Osteoblast (primary cell): ENCODE data around the gene GPR15. TPM values are rescaled to one million over a fixed set of nuclear protein-coding genes. Genes with fewer than 3 reads are reported as not detected.

ENCODE experiments used
- DNase-seq: peaks from one replicate; pipeline ENCODE4 v3.0.0; 2011; ENCODE audit warnings: low spot score, mixed read lengths; ENCODE audit not compliant: insufficient read length; ENCODE audit errors: missing footprints
- H2AFZ ChIP-seq: 2 replicates; pipeline ENCODE4 v1.6.0; 2011; ENCODE audit warnings: mild to moderate bottlenecking, low read length
- H3K27ac ChIP-seq: 2 replicates; pipeline ENCODE4 v1.5.1; 2011; ENCODE audit warnings: mild to moderate bottlenecking, low read depth, low read length, moderate library complexity
- H3K27me3 ChIP-seq: 2 replicates; pipeline ENCODE4 v1.6.0; 2012; ENCODE audit warnings: mild to moderate bottlenecking, control low read depth, inconsistent platforms, low read length, moderate library complexity; ENCODE audit not compliant: insufficient read depth
- H3K36me3 ChIP-seq: 2 replicates; pipeline ENCODE4 v1.5.1; 2011; ENCODE audit warnings: mild to moderate bottlenecking, low read length, control low read depth, moderate library complexity; ENCODE audit not compliant: insufficient read depth
- H3K4me1 ChIP-seq: 2 replicates; pipeline ENCODE4 v1.5.1; 2011; ENCODE audit warnings: mild to moderate bottlenecking, low read length, control low read depth, moderate library complexity; ENCODE audit not compliant: insufficient read depth
- H3K4me2 ChIP-seq: 2 replicates; pipeline ENCODE4 v1.6.0; 2011; ENCODE audit warnings: mild to moderate bottlenecking, low read length; ENCODE audit not compliant: insufficient read depth
- H3K4me3 ChIP-seq: fragments of 200-600 bp; sonication (generic); 3 replicates; pipeline ENCODE4 v1.5.1; 2012; ENCODE audit warnings: mild to moderate bottlenecking, low read length, inconsistent platforms; ENCODE audit not compliant: insufficient read depth
- H3K79me2 ChIP-seq: 2 replicates; pipeline ENCODE4 v1.6.0; 2012; ENCODE audit warnings: mild to moderate bottlenecking, low read length, control low read depth, inconsistent platforms; ENCODE audit not compliant: insufficient read depth
- H3K9me3 ChIP-seq: 2 replicates; pipeline ENCODE4 v1.5.1; 2011; ENCODE audit warnings: low read depth, low read length, control low read depth
- H4K20me1 ChIP-seq: 2 replicates; pipeline ENCODE4 v1.6.0; 2012; ENCODE audit warnings: mild to moderate bottlenecking, low read length, control low read depth; ENCODE audit not compliant: insufficient read depth
- total RNA-seq: library from RNA; depleted of rRNA; stranded (reverse); fragments of >200 nt; gene quantifications from 2 replicates; pipeline ENCODE4 v1.2.3, GENCODE V29; 2012
- TF ChIP-seq, protein P1 (sequence below): IDR thresholded peaks from 2 replicates; pipeline ENCODE4 v1.5.1; 2011; ENCODE audit warnings: mild to moderate bottlenecking, low read depth, low read length, moderate library complexity; ENCODE audit errors: extremely low read depth

The GPR15 gene
- total RNA-seq, 1 donor, result not detected

DNA sequence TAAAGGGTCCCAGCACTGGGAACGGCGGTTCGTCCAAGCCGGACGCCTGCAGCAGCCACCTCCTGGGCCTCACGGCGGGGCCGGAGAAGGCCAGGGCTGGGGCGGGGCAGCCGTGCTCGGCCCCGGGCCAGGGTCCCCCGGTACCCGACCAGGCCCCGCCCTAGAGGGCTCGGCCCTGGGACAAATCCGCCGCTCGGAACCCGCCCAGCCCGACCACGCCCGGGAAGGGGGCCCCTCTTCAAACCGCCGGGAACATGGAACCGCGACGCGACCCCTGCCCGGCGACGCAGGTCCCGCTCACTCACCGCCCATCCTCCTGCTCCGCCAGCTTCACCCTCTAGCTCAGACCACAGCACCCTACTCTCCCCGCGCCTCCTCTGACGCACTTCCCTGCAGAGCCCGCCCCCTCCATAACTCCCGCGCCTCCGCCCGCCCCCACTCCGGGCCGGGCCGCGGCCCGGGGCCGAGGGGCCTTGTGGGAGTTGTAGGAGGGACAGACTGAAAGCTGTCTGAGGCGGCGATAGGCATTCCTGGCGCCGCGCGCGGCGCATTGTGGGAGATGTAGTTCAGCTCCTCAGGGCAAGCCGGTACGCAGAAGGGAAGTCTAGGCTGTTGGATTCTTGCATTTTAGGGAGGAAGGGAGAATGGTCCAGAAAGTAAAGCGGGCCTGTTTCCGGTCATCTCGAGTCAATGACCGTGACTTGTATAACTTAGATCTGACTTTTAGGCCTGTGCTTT lies 9.1 kb upstream of the GPR15 start, which contains the start of gene CLDND1:
Gene CLDND1, minus strand, starts transcription at position 359 of the 738 bp plus-strand sequence. CDS start 1,478 bp downstream, outside the sequence.
- Histone ChIP-seq H3K27ac (peak within 1 kb of the TSS; percentile 86), H3K36me3 (peaks cover 13% of the 10 kb centered on the region), H2AFZ (peak within 1 kb of the TSS; percentile 97), H4K20me1 (peaks cover 6% of the 10 kb centered on the region), H3K9me3 (no peaks in the 10 kb centered on the region), H3K4me2 (peak within 1 kb of the TSS; percentile 90), H3K27me3 (peaks cover 4% of the 10 kb centered on the region), H3K79me2 (peaks cover 45% of the 10 kb centered on the region), H3K4me3 (peak within 1 kb of the TSS; percentile 79), H3K4me1 (peaks cover 5% of the 10 kb centered on the region)
- TF ChIP-seq, protein P1, sequence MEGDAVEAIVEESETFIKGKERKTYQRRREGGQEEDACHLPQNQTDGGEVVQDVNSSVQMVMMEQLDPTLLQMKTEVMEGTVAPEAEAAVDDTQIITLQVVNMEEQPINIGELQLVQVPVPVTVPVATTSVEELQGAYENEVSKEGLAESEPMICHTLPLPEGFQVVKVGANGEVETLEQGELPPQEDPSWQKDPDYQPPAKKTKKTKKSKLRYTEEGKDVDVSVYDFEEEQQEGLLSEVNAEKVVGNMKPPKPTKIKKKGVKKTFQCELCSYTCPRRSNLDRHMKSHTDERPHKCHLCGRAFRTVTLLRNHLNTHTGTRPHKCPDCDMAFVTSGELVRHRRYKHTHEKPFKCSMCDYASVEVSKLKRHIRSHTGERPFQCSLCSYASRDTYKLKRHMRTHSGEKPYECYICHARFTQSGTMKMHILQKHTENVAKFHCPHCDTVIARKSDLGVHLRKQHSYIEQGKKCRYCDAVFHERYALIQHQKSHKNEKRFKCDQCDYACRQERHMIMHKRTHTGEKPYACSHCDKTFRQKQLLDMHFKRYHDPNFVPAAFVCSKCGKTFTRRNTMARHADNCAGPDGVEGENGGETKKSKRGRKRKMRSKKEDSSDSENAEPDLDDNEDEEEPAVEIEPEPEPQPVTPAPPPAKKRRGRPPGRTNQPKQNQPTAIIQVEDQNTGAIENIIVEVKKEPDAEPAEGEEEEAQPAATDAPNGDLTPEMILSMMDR, result no peak
- DNase-seq, result peak; percentile 99

DNA sequence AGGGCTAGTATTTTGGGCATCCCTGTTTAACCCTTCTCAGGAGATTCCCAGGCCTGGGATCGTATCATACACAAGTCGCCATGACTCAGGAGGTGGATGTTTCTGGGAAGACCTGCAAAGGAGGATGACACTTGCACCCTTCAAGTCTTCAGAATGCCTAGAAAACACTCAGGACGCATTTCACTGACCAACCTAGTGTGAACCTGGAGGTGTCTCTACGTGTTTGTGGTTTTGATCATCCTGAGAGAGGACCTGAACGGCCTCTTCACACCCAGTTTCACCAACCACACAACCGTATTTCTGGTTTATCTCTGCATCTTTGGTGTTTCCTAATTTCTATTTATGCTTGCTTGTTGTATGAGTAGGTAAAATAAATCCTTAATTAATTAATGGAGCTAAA lies 6.3 kb upstream of the GPR15 start:
- peaks cover under 1% of the 10 kb centered on the region for H3K36me3 ChIP-seq
- no peaks in the 10 kb centered on the region for H4K20me1 ChIP-seq
- no peak for DNase-seq
- H3K4me3 ChIP-seq, result no peak overlapping the region
- no peaks in the 10 kb centered on the region for H3K9me3 ChIP-seq
- no peak overlapping the region for H3K4me2 ChIP-seq
- H3K79me2 ChIP-seq, result peaks cover 21% of the 10 kb centered on the region
- no peak overlapping the region for H3K27ac ChIP-seq
- no peak overlapping the region for H2AFZ ChIP-seq
- H3K27me3 ChIP-seq, result peaks cover 9% of the 10 kb centered on the region
- TF ChIP-seq, protein P1, result no peak
- H3K4me1 ChIP-seq, result peaks cover 5% of the 10 kb centered on the region

DNA sequence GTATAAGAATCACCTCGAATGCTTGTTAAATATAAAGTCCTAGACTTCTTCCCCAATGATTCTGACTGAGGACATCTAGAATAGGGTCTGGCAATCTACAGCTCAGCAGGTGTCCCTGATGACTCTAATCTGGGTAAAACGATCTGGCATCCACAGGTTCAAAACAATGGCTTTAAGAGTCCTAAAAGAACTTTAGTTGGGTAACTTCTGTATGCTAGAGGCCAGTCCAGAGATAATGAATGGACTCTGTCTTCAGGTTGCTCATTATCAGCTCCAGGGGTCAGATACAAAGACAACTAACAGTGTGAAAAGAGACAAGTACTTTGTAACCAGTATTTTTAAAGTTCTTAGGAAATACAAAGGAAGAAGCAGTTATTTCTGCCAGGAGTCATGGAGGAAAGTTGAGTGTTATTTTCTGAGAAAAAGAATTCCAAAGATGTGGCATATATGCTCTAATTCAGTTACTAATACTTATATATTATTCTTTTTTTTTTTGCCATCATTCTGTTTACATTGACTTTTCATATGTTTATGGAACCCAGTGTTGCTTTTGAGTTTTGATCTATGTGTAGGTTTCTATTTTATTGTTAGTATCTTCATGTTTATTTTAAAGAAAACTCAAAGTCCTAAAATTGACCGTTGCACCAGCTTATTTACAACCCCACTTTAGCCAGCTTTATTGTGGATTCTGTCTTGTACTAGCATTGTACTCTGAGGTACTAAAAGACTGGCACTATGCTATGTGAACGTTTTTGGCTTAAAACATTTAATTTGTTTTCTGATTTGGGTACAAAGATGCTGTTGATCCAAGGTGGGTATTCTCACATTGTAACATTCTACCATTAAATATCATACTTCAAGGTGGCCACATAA lies 3.1 kb upstream of the GPR15 start:
- H2AFZ ChIP-seq, result no peak overlapping the region
- no peak overlapping the region for H3K4me2 ChIP-seq
- H3K79me2 ChIP-seq, result no peaks in the 10 kb centered on the region
- no peak overlapping the region for H3K4me3 ChIP-seq
- H3K27ac ChIP-seq, result no peak overlapping the region
- no peak for DNase-seq
- TF ChIP-seq, protein P1, result no peak
- no peaks in the 10 kb centered on the region for H3K9me3 ChIP-seq
- H3K4me1 ChIP-seq, result no peaks in the 10 kb centered on the region
- H3K27me3 ChIP-seq, result peaks cover 14% of the 10 kb centered on the region
- H3K36me3 ChIP-seq, result no peaks in the 10 kb centered on the region
- H4K20me1 ChIP-seq, result no peaks in the 10 kb centered on the region

DNA sequence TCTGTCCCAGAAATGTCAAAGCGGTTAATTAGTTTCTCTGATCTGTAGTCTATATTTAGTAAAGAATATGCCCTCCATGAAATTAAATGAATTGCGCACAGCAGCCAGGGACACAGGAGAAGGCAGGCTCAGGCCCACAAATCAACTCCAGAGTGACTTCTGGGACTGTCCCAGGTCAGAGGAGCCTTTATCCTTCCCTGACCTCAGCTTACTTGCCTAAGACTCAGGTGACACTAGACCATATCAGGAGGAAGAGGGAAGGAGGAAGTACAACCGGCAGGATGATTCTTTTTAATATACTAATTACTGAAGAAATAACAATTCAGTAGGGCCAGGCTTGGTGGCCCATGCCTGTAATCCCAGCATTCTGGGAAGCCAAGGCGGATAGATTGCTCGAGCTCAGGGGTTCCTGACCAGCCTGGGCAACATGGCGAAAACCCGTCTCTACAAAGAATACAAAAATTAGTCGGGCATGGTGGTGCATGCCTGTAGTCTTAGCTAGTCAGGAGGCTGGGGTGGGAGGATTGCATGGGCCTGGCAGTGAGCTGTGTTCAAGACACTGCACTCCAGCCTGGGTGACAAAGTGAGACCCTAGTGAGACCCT lies 1.8 kb upstream of the GPR15 start:
- Histone ChIP-seq H3K79me2 (no peaks in the 10 kb centered on the region), H3K27me3 (peaks cover 14% of the 10 kb centered on the region), H3K4me3 (no peak overlapping the region), H3K4me1 (no peaks in the 10 kb centered on the region), H3K27ac (no peak overlapping the region), H2AFZ (no peak overlapping the region), H3K36me3 (no peaks in the 10 kb centered on the region), H4K20me1 (no peaks in the 10 kb centered on the region), H3K9me3 (no peaks in the 10 kb centered on the region), H3K4me2 (no peak overlapping the region)
- TF ChIP-seq, protein P1, result no peak
- no peak for DNase-seq
